Neural cell (in vitro differentiated cells): ENCODE results near the gene FOXP2. TPM values are rescaled to one million over a fixed set of nuclear protein-coding genes. Genes with fewer than 3 reads are reported as not detected.

Source experiments
- H2AFZ ChIP-seq: fragments of 200-600, 300-800 bp; sonication (generic), shearing (Covaris generic); 2 replicates; pipeline ENCODE4 v1.6.0; 2014; ENCODE audit warnings: low read depth, mild to moderate bottlenecking, antibody characterized with exemption, low read length, moderate library complexity
- H3F3A ChIP-seq: fragments of 200-600 bp; shearing (Covaris generic); 2 replicates; pipeline ENCODE4 v1.6.1; 2016; ENCODE audit warnings: mild to moderate bottlenecking, moderate library complexity, mixed read lengths, antibody characterized with exemption, low read length; ENCODE audit not compliant: insufficient read depth, poor library complexity, severe bottlenecking
- H3K27ac ChIP-seq: fragments of 200-600, 300-800 bp; sonication (generic), shearing (Covaris generic); 2 replicates; pipeline ENCODE4 v1.5.1; 2014; ENCODE audit warnings: mild to moderate bottlenecking, low read length, moderate library complexity
- H3K27me3 ChIP-seq: fragments of 300-800, 200-600 bp; sonication (generic), shearing (Covaris generic); 2 replicates; pipeline ENCODE4 v1.6.0; 2014; ENCODE audit warnings: mild to moderate bottlenecking, low read depth, low read length, moderate library complexity; ENCODE audit not compliant: insufficient read depth
- H3K36me3 ChIP-seq: fragments of 300-800, 200-600 bp; sonication (generic), shearing (Covaris generic); 2 replicates; pipeline ENCODE4 v1.5.1; 2014; ENCODE audit warnings: mild to moderate bottlenecking, antibody characterized with exemption, low read length, moderate library complexity; ENCODE audit not compliant: insufficient read depth
- H3K4me2 ChIP-seq: fragments of 300-800, 200-600 bp; sonication (generic), shearing (Covaris generic); 2 replicates; pipeline ENCODE4 v1.6.0; 2014; ENCODE audit warnings: mild to moderate bottlenecking, low read length
- H3K4me3 ChIP-seq: fragments of 300-800, 200-600 bp; sonication (generic), shearing (Covaris generic); 2 replicates; pipeline ENCODE4 v1.5.1; 2014; ENCODE audit warnings: mild to moderate bottlenecking, low read length, moderate library complexity
- H3K79me2 ChIP-seq: fragments of 200-600 bp; shearing (Covaris generic); replicated peaks from 2 replicates; pipeline ENCODE4 v1.6.0; 2014; ENCODE audit warnings: mild to moderate bottlenecking, low read length, moderate library complexity; ENCODE audit not compliant: insufficient read depth
- H3K9ac ChIP-seq: fragments of 300-800, 200-600 bp; sonication (generic), shearing (Covaris generic); 2 replicates; pipeline ENCODE4 v1.6.1; 2016; ENCODE audit warnings: mild to moderate bottlenecking, low read length, mixed read lengths
- H3K9me2 ChIP-seq: fragments of 200-600 bp; shearing (Covaris generic); 2 replicates; pipeline ENCODE4 v1.6.1; 2016; ENCODE audit warnings: mild to moderate bottlenecking, low read length, mixed read lengths; ENCODE audit not compliant: insufficient read depth
- H3K9me3 ChIP-seq: fragments of 200-600, 300-800 bp; sonication (generic), shearing (Covaris generic); 2 replicates; pipeline ENCODE4 v1.6.1; 2016; ENCODE audit warnings: mild to moderate bottlenecking, mixed run types, low read length, moderate library complexity, mixed read lengths
- H4K20me1 ChIP-seq: fragments of 200-600 bp; shearing (Covaris generic); 2 replicates; pipeline ENCODE4 v1.6.1; 2016; ENCODE audit warnings: mild to moderate bottlenecking, mixed run types; ENCODE audit not compliant: insufficient read depth
- EP300 ChIP-seq: fragments of 450-650 bp; conservative IDR thresholded peaks from 2 replicates; pipeline ENCODE4 v1.6.1; 2014; ENCODE audit warnings: antibody characterized with exemption, mild to moderate bottlenecking, moderate library complexity; ENCODE audit not compliant: poor library complexity, severe bottlenecking
- EZH2 ChIP-seq: fragments of 200-600, 300-800 bp; shearing (Covaris generic), sonication (generic); IDR thresholded peaks from 2 replicates; pipeline ENCODE4 v1.6.1; 2014; ENCODE audit warnings: antibody characterized with exemption, low read length, borderline replicate concordance, mild to moderate bottlenecking; ENCODE audit not compliant: insufficient read depth, poor library complexity, severe bottlenecking
- MXI1 ChIP-seq: fragments of 450-650 bp; conservative IDR thresholded peaks from 2 replicates; pipeline ENCODE4 v1.6.1; 2014; ENCODE audit warnings: antibody characterized with exemption, mild to moderate bottlenecking; ENCODE audit not compliant: poor library complexity, severe bottlenecking
- POLR2AphosphoS5 ChIP-seq: IDR thresholded peaks from 2 replicates; pipeline ENCODE4 v1.6.1; 2012
- RAD21 ChIP-seq: fragments of 450-650 bp; conservative IDR thresholded peaks from 2 replicates; pipeline ENCODE4 v1.6.1; 2014; ENCODE audit warnings: antibody characterized with exemption, mild to moderate bottlenecking, moderate library complexity
- SMC3 ChIP-seq: fragments of 450-650 bp; conservative IDR thresholded peaks from 2 replicates; pipeline ENCODE4 v1.6.1; 2014; ENCODE audit warnings: antibody characterized with exemption, mild to moderate bottlenecking, moderate library complexity; ENCODE audit not compliant: poor library complexity
- TAF1 ChIP-seq: IDR thresholded peaks from 2 replicates; pipeline ENCODE4 v1.6.1; 2012; ENCODE audit warnings: low read depth
- polyA plus RNA-seq: library from polyadenylated mRNA; depleted of rRNA; stranded (reverse); fragments of >200 nt; gene quantifications from 2 replicates; pipeline ENCODE4 v1.2.3, GENCODE V29; 2014
- TF ChIP-seq, protein P1 (sequence below): IDR thresholded peaks from 2 replicates; pipeline ENCODE4 v1.6.1; 2012; ENCODE audit warnings: borderline replicate concordance
- TF ChIP-seq, protein P2 (sequence below): fragments of 450-650 bp; IDR thresholded peaks from 2 replicates; pipeline ENCODE4 v1.5.1; 2014; ENCODE audit warnings: antibody characterized with exemption, mild to moderate bottlenecking, moderate library complexity; ENCODE audit not compliant: poor library complexity, severe bottlenecking

Gene FOXP2
- polyA plus RNA-seq, 1 donor from 2014 or later = 51.3 TPM

DNA sequence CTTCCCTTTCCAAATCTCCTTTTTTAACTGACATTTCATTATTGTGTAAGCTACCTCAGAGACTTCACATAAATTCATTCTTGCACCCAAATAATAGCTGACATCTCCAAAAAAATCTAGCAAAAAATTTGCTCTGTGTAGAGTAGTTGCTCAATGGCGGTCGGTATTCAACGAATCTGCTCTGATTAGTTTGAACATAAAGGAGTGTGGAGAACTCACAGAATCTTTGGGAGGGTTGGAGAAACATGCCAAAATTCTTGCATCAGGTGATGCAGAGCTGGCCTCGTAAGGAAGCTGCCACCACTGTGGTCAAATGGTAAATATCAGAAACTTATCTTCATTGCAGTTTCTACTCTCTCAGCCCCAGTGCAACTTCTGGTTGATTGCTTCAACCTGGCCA, 306.1 kb downstream of the FOXP2 start:
- no peaks in the 10 kb centered on the region for H3F3A ChIP-seq
- H3K27ac ChIP-seq = no peak overlapping the region

GRCh38 chr7:114722562-114722961, 307.9 kb downstream of the FOXP2 start:
- no peaks in the 10 kb centered on the region for H3K9me3 ChIP-seq
- H4K20me1 ChIP-seq = no peaks in the 10 kb centered on the region
- H3K4me3 ChIP-seq = no peak overlapping the region
- H3K9me2 ChIP-seq = no peaks in the 10 kb centered on the region
- H3K9ac ChIP-seq = no peak overlapping the region
- H3K36me3 ChIP-seq = no peaks in the 10 kb centered on the region
- TF ChIP-seq POLR2AphosphoS5 = no peak
- TF ChIP-seq, protein P1, sequence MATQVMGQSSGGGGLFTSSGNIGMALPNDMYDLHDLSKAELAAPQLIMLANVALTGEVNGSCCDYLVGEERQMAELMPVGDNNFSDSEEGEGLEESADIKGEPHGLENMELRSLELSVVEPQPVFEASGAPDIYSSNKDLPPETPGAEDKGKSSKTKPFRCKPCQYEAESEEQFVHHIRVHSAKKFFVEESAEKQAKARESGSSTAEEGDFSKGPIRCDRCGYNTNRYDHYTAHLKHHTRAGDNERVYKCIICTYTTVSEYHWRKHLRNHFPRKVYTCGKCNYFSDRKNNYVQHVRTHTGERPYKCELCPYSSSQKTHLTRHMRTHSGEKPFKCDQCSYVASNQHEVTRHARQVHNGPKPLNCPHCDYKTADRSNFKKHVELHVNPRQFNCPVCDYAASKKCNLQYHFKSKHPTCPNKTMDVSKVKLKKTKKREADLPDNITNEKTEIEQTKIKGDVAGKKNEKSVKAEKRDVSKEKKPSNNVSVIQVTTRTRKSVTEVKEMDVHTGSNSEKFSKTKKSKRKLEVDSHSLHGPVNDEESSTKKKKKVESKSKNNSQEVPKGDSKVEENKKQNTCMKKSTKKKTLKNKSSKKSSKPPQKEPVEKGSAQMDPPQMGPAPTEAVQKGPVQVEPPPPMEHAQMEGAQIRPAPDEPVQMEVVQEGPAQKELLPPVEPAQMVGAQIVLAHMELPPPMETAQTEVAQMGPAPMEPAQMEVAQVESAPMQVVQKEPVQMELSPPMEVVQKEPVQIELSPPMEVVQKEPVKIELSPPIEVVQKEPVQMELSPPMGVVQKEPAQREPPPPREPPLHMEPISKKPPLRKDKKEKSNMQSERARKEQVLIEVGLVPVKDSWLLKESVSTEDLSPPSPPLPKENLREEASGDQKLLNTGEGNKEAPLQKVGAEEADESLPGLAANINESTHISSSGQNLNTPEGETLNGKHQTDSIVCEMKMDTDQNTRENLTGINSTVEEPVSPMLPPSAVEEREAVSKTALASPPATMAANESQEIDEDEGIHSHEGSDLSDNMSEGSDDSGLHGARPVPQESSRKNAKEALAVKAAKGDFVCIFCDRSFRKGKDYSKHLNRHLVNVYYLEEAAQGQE = no peak
- TF ChIP-seq EZH2 = no peak
- TF ChIP-seq EP300 = no peak
- TF ChIP-seq, protein P2, sequence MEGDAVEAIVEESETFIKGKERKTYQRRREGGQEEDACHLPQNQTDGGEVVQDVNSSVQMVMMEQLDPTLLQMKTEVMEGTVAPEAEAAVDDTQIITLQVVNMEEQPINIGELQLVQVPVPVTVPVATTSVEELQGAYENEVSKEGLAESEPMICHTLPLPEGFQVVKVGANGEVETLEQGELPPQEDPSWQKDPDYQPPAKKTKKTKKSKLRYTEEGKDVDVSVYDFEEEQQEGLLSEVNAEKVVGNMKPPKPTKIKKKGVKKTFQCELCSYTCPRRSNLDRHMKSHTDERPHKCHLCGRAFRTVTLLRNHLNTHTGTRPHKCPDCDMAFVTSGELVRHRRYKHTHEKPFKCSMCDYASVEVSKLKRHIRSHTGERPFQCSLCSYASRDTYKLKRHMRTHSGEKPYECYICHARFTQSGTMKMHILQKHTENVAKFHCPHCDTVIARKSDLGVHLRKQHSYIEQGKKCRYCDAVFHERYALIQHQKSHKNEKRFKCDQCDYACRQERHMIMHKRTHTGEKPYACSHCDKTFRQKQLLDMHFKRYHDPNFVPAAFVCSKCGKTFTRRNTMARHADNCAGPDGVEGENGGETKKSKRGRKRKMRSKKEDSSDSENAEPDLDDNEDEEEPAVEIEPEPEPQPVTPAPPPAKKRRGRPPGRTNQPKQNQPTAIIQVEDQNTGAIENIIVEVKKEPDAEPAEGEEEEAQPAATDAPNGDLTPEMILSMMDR = no peak
- no peak for TF ChIP-seq RAD21
- TF ChIP-seq MXI1 = no peak
- TF ChIP-seq SMC3 = no peak
- no peak for TF ChIP-seq TAF1
- H3K27ac ChIP-seq = no peak overlapping the region
- H3K27me3 ChIP-seq = no peaks in the 10 kb centered on the region
- no peak overlapping the region for H3K4me2 ChIP-seq
- H3K79me2 ChIP-seq = no peaks in the 10 kb centered on the region
- no peak overlapping the region for H2AFZ ChIP-seq
- H3F3A ChIP-seq = no peaks in the 10 kb centered on the region

More for the DNA sequence above, 306.1 kb downstream of the FOXP2 start:
- no peaks in the 10 kb centered on the region for H3K36me3 ChIP-seq
- no peaks in the 10 kb centered on the region for H3K79me2 ChIP-seq
- H3K4me2 ChIP-seq = no peak overlapping the region
- no peak overlapping the region for H2AFZ ChIP-seq
- TF ChIP-seq TAF1 = no peak
- TF ChIP-seq SMC3 = no peak
- TF ChIP-seq EP300 = no peak
- no peak for TF ChIP-seq EZH2
- TF ChIP-seq POLR2AphosphoS5 = no peak
- no peak for TF ChIP-seq RAD21
- TF ChIP-seq, protein P1 = no peak
- TF ChIP-seq, protein P2 = no peak
- TF ChIP-seq MXI1 = no peak
- no peaks in the 10 kb centered on the region for H3K9me3 ChIP-seq
- H3K4me3 ChIP-seq = no peak overlapping the region
- no peaks in the 10 kb centered on the region for H3K9me2 ChIP-seq
- no peaks in the 10 kb centered on the region for H3K27me3 ChIP-seq
- no peaks in the 10 kb centered on the region for H4K20me1 ChIP-seq
- H3K9ac ChIP-seq = no peak overlapping the region
